ENCODE results near the gene CYP4F12.

Gene CYP4F12

GRCh38 chr19:15672580-15673175 is at the start of gene CYP4F12:
CYP4F12 (plus strand) TSS chr19:15673087; CDS start chr19:15673530, 443 bp downstream.
- DNase-seq (ENCODE audit: low read depth in 2 of 3, low spot score in 2 of 3): no peak

DNA sequence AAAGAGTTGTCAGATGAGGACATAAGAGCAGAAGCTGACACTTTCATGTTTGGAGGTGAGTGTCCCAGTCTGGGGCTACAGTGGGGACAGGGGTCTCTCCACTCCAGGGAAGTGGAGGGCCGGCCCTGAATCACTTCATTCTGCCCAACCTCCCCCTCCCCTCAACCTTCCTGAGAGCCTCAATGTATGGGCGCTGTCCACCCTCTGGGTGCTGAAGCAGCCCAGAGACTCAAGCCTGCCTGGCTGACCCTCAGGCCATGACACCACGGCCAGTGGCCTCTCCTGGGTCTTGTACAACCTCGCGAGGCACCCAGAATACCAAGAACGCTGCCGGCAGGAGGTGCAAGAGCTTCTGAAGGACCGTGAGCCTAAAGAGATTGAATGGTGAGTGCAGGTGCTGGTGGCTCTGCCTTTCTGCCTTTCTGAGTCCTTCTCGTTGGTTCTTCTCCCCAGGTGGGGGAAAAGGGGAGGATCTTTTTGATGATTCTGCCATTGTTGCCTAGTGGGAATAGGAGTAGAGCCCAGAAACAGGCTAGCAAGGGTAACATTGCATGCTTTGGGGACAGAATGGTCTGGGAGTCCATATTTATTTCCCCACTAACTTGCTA is 49.1 kb upstream of the CYP4F12 start:
- DNase-seq (ENCODE audit: low read depth in 2 of 3, low spot score in 2 of 3): no peak

- DNase-seq (ENCODE audit: low read depth in 2 of 3, low spot score in 2 of 3): no peak
Measured at GRCh38 chr19:15628236-15629002, 44.5 kb upstream of the CYP4F12 start.

DNA sequence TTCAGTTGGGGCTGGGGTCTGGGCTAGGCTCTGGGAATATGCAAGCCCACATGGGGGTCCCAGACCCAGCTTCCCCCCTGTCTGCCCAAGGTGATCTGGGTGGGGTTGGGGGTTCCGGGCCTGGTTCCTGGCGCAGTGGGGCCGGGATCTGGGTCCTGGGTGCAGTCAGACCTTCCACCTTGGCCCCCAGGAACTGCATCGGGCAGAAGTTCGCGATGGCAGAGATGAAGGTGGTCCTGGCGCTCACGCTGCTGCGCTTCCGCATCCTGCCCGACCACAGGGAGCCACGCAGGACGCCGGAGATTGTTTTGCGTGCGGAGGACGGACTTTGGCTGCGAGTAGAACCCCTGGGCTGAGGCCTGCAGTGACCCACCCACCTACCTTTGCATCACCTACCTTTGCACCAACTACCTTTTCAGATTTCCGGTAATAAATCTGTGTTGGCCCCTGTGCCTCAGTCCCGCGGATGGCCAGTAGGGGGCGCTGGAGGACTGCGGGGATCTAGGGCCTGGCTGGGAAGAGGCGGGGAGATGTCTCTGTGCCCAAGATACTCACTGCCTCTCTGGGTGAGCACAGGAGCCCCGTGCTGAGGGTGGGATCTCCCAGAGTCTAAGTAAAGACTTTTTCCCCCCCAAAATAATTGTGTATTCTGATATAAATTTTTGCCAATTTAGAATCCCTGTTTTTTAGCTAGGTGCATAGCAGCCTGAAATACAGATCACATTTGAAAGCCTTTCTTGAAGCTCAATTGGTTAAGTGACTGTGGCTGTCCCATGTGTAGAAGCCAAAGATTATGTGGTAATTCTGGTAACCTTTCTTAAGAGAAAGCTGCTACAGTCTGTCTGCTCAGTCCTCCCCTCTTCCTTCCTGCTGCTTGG is 43.6 kb upstream of the CYP4F12 start:
- DNase-seq (ENCODE audit: low read depth in 2 of 3, low spot score in 2 of 3): peak; percentile 64 to 98 (median 95)

DNA sequence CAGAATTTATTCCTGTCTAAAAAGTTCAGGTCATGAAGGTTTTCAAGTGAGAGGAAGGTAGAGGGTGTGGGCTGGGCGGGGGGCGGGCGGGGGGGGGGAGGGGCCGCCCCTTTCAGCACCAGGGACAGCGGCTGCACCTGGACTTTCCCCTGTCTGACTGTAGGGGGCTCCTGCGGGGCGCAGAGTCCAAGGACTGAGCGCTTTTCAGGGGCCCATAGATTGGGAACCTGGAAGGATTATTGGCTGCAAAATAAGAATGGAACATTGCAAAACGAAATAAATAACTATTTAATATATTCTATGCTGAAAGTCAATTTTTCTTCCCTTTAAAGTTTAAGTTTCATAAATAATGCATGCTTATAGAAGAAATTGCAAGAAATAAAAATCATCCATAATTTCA is 41.1 kb upstream of the CYP4F12 start:
- DNase-seq (ENCODE audit: low read depth in 2 of 3, low spot score in 2 of 3): no peak

GRCh38 chr19:15633082-15633835 is 39.6 kb upstream of the CYP4F12 start:
- no peak for DNase-seq (ENCODE audit: low read depth in 2 of 3, low spot score in 2 of 3)

DNA sequence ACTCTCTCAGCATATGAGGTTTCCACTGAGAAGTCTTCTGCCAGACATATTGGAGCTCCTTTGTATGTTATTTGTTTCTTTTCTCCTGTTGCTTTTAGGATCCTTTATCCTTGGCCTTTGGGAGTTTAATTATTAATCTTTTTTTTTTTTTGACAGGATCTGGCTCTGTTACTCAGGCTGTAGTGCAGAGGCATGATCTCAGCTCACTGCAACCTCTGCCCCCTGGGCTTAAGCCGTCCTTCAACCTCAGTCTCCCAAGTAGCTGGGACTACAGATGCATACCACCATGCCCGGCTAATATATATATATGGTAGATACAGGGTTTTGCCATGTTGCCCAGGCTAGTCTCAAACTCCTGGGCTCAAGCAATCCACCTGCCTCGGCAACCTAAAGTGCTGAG is 38.8 kb upstream of the CYP4F12 start:
- no peak for DNase-seq (ENCODE audit: low read depth in 2 of 3, low spot score in 2 of 3)

DNA sequence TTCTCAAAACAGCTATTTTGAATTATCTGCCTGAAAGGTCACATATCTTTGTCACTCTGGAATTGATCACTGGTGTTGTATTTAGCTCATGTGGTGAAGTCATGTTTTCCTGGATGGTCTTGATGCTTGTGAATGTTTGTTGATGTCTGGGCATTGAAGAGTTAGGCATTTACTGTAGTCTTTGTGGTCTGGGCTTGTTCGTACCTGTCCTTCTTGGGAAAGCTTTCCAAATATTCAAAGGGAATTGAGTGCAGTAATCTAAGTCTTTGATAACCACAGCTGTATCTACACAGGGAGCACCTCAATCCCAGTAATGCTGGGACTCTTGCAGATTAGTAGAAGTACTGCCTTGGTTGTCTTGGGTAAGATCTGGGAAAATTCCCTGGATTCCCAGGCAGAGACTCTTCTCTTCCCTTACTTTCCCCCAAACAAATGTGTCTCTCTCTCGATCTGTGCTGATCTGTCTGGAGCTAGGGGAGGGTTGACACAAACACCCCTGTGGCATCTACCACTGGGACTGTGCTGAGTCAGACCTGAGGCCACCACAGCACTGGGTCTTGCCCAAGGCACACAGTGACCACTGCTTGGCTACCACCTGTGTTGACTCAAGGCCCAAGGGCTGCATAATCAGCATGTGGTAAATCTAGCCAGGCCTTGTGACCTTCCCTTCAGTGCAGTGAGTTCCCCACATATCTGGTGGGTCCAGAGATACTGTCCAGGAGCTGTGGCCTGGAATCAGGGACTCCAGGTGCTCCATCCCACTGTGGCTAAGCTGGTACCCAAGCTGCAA is 37.7 kb upstream of the CYP4F12 start:
- no peak for DNase-seq (ENCODE audit: low read depth in 2 of 3, low spot score in 2 of 3)

DNA sequence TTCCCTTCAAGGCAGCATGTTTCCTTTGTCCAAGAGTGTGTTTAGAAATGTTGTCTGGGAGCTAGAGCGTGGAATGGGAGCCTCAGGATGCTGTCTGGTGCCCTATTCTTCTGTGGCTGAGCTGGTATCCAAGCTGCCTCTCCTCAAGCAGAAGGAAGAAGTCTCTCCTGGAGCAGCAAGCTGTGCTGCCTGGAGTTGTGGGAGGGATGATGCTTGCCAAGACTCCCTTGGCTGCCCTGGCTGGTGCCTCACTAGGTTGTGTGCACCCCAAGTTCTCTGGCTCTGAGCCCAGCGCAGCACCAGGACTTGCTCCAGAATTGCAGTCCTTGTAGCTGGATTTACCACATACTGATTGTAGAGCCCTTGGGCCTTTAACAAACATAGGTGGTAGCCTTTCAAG is 36.9 kb upstream of the CYP4F12 start:
- no peak for DNase-seq (ENCODE audit: low read depth in 2 of 3, low spot score in 2 of 3)

DNA sequence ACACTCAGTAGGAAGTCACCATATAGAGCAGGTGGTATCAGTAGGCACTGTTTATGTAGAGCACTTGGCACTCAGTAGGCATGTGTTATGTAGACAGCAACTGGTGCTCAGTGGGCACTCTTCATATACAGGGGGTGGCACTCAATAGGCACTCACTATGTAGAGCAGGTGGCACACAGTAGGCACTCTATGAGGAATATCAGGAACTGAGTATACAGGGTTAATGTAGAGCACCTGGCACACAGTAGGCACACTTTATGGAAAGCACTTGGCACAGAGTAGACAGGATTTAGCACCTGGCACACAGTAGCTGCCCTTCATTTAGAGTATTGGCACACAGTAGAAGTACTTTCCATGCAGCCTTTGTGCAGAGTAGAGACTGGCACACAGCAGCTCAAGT is 33.3 kb upstream of the CYP4F12 start:
- DNase-seq (ENCODE audit: low read depth in 2 of 3, low spot score in 2 of 3): no peak

GRCh38 chr19:15640294-15640903 is 32.5 kb upstream of the CYP4F12 start, which contains the start of gene CYP4F3:
CYP4F3 (plus strand) TSS chr19:15640897; CDS start chr19:15641416, 519 bp downstream.
- no peak for DNase-seq (ENCODE audit: low read depth in 2 of 3, low spot score in 2 of 3)

DNA sequence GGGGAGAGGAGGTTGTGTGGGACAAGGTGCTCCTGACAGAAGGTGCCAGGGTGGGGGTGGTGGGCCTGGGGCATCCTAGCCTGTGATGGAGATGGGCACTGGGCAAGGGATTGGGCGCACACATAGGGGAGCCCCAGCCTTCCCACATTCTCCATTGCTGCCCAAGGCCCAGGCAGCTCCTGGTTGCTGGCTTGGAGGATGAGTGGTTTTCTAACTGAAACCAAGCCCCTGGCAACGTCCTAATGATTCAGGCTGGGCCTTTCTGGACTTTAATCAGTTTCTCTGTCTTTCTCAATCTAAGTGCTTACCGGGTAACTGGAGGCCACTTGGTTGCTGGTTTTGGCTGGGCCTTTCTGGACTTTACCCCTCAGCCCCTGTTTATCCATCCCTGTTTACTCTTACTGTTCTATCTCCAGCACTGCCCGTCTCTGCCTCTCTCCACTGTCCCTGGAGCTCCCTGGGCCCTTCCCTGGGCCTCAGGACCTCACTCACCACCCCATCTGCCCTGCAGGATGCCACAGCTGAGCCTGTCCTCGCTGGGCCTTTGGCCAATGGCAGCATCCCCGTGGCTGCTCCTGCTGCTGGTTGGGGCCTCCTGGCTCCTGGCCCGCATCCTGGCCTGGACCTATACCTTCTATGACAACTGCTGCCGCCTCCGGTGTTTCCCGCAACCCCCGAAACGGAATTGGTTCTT is 31.8 kb upstream of the CYP4F12 start:
- no peak for DNase-seq (ENCODE audit: low read depth in 2 of 3, low spot score in 2 of 3)

DNA sequence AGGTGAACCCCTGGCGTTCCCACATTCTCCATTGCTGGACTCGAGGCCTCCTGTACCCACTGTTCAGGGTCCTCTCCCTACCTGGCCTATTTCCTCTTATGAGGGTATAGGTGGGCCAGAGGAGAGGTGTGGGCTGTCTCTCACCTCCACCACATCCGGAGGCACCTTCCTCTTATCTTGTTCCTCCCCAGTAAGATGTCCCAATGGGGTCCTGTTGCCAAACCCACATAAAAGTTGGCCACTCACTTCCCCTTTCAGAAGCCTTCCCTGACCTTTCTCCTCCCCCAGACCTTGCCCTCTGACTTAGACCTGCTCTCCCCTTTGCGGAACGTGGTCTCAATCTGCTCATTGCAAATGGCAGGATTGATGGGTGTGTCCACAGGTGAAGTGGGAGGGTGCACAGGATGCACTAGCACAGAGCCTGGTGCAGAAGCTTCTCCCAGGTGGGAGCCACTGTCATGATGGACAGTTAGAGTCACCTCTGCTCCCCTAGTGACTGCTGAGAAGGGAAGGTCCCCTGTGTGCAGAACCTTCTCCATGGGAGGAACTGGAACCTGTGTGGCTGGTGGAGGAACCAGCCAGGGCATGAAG is 30.9 kb upstream of the CYP4F12 start:
- DNase-seq (ENCODE audit: low read depth in 2 of 3, low spot score in 2 of 3): no peak

GRCh38 chr19:15642807-15643206 is 30.1 kb upstream of the CYP4F12 start:
- no peak for DNase-seq (ENCODE audit: low read depth in 2 of 3, low spot score in 2 of 3)

DNA sequence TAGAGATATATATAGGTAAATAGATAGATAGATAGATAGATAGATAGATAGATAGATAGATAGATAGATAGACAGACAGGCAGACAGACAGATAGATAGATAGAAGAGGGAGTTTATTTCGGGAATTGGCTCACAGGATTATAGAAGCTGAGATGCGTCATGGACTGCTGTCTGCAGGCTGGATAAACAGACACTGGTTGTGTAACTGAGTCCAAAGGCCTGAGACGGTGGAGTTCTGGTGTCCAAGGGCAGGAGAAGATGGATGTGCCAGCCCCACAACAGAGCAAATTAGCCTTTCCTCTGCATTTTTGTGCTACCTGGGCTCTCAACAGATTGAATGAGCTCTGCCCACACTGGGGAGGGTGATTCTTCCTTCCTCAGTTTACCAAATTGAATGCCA is 29.5 kb upstream of the CYP4F12 start:
- no peak for DNase-seq (ENCODE audit: low read depth in 2 of 3, low spot score in 2 of 3)

DNA sequence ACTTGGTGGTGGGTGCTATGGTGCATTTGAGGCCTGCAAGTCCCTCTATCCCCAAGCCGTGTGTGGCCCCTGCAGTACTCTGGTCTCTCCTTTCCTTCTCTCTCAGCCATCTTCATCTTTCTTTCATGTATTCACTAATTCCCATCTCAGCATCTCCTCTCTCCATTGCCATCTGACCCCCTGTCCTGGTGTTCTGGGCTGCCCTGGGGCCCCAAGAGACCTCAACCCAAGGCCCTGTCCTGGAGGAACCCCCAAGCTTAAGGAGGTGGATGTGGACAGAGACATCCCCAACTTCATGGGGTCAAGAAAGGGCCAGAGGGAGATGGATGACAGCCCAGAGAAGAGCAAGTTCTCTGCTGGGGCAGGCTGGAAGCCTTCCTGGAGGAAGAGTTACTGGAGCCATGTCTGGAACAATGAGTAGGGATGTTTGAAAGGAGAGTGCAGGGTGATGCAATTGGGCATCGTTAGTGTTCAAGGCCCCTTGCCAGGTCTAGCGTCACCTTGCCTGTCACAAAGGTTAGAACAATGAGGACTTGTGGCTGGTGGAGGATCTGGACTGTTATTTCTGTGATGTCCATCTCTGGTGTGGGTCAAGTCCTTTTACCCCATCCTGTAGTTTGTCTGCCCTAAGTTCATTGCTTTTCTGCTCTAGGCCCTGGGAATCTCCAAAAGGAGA is 28.7 kb upstream of the CYP4F12 start:
- no peak for DNase-seq (ENCODE audit: low read depth in 2 of 3, low spot score in 2 of 3)

DNA sequence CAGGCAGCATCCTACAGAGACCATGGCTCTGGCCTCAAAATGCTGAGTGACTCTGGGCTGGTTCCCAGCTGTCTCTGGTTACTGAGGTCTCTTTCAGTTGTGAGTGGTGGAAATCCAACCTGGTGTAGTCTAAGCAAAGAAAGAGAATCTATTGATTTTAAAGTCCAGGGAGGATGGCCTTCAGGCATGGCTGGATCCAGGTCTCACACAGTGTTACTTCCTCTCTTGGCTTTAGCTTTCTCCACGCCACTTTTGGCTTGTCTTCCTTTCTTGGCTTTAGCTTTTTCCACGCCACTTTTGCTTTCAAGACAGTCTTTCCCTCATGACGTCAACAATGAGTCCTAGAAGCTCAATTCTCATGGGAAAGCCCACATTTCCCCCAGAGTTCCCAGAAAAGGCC is 28.1 kb upstream of the CYP4F12 start:
- DNase-seq (ENCODE audit: low read depth in 2 of 3, low spot score in 2 of 3): no peak

GRCh38 chr19:15649526-15649925 is 23.4 kb upstream of the CYP4F12 start:
- DNase-seq (ENCODE audit: low read depth in 2 of 3, low spot score in 2 of 3): no peak
